Measurements from ENCODE around the gene NFATC1.

The NFATC1 gene

GRCh38 chr18:79494936-79495335 lies 99.2 kb downstream of the NFATC1 start:
- no peak for DNase-seq

- no peak for DNase-seq
Measured at GRCh38 chr18:79495591-79496071, 99.9 kb downstream of the NFATC1 start.

- DNase-seq, result no peak
Measured at GRCh38 chr18:79496237-79496977, 100.7 kb downstream of the NFATC1 start.

- DNase-seq, result no peak
Measured at GRCh38 chr18:79496978-79497637, 101.4 kb downstream of the NFATC1 start.

- DNase-seq, result no peak
Measured at GRCh38 chr18:79497638-79498081, 101.9 kb downstream of the NFATC1 start.

- no peak for DNase-seq
Measured at GRCh38 chr18:79498662-79499061, 102.9 kb downstream of the NFATC1 start.

- no peak for DNase-seq
Measured at GRCh38 chr18:79501006-79501405, 105.3 kb downstream of the NFATC1 start.

GRCh38 chr18:79502782-79503181 lies 107.1 kb downstream of the NFATC1 start:
- no peak for DNase-seq

- no peak for DNase-seq
Measured at GRCh38 chr18:79503406-79503805, 107.7 kb downstream of the NFATC1 start.

GRCh38 chr18:79504034-79504433 lies 108.3 kb downstream of the NFATC1 start:
- DNase-seq, result peak; percentile 13

GRCh38 chr18:79504495-79504894 lies 108.8 kb downstream of the NFATC1 start:
- DNase-seq, result peak; percentile 10

- DNase-seq, result peak; percentile 1
Measured at GRCh38 chr18:79505465-79505864, 109.7 kb downstream of the NFATC1 start.

- peak; percentile 1 for DNase-seq
Measured at GRCh38 chr18:79506191-79507075, 110.7 kb downstream of the NFATC1 start.

- peak; percentile 17 for DNase-seq
Measured at GRCh38 chr18:79507076-79507545, 111.4 kb downstream of the NFATC1 start.

- DNase-seq, result peak; percentile 16
Measured at GRCh38 chr18:79507546-79508480, 112.1 kb downstream of the NFATC1 start.

- DNase-seq, result peak; percentile 1
Measured at GRCh38 chr18:79508565-79509535, 113.1 kb downstream of the NFATC1 start.

GRCh38 chr18:79509536-79509930 lies 113.8 kb downstream of the NFATC1 start:
- DNase-seq, result no peak

GRCh38 chr18:79510046-79510685 lies 114.4 kb downstream of the NFATC1 start:
- no peak for DNase-seq

- DNase-seq, result no peak
Measured at GRCh38 chr18:79510731-79511241, 115.1 kb downstream of the NFATC1 start.

GRCh38 chr18:79511271-79511670 lies 115.5 kb downstream of the NFATC1 start:
- DNase-seq, result no peak

Data from stimulated activated CD4-positive, alpha-beta T cell treated with anti-CD3 and anti-CD28 coated beads, Interleukin-4, amount 100 ng/mL, for 1 hour (primary cell).